GM12878 (cell line): Measurements from ENCODE around the gene CCDC12. TPM values are rescaled to one million over a fixed set of nuclear protein-coding genes. Genes with fewer than 3 reads are reported as not detected.

ENCODE experiments used
- ATAC-seq: fragments of 200-7000 bp; cut with Tn5 transposase; 3 replicates; pipeline ENCODE4 v1.9.1; 2020; ENCODE audit warnings: mild to moderate bottlenecking, moderate library complexity
- BruUV-seq: library from RNA; stranded (reverse); fragments of 400-500 nt; replicated peaks from 2 replicates; lab custom pipeline; 2021; lab: Mats Ljungman, UMichigan
- CTCF ChIA-PET: fragments of 300-600 bp; sonication (Branson Sonifier 250); formaldehyde crosslinking; extraction: SDS; loops from one replicate; lab custom pipeline; 2021; ENCODE audit warnings: inconsistent platforms; lab: Yijun Ruan, JAX
- POLR2A ChIA-PET: fragments of 350-600 bp; formaldehyde crosslinking; extraction: SDS; loops from one replicate; lab custom pipeline; 2021; ENCODE audit warnings: inconsistent platforms; lab: Charles Lee
- RAD21 ChIA-PET: fragments of 300-600 bp; sonication (Branson Sonifier 250); formaldehyde crosslinking; loops from one replicate; lab custom pipeline; 2023; ENCODE audit warnings: antibody characterized with exemption; ENCODE audit not compliant: unreplicated experiment; lab: Charles Lee
- SMC1A ChIA-PET: fragments of 300-600 bp; sonication (Branson Sonifier 250); formaldehyde crosslinking; loops from one replicate; lab custom pipeline; 2023; ENCODE audit not compliant: unreplicated experiment, uncharacterized antibody; lab: Charles Lee
- DNase-seq: peaks from one replicate; pipeline ENCODE4 v3.0.0-alpha.2; 2011; ENCODE audit warnings: low read depth, low spot score
- FAIRE-seq: peaks from 3 replicates; lab custom pipeline; 2011; peaks lifted over from hg19 to GRCh38; lab: Jason Lieb, UNC
- H2AFZ ChIP-seq: 2 replicates; pipeline ENCODE4 v1.6.0; 2011; ENCODE audit warnings: low read depth, low read length, control low read depth; ENCODE audit not compliant: control insufficient read depth
- H3K27ac ChIP-seq: 2 replicates; pipeline ENCODE4 v1.5.1; 2011; ENCODE audit warnings: control low read depth; ENCODE audit not compliant: control insufficient read depth, insufficient read depth
- H3K27me3 ChIP-seq, 2 experiments: replicated peaks in 1 of 2; 2 replicates each; pipeline versions ENCODE4 v1.6.0 to v1.6.1; 2011; ENCODE audit warnings: low read length in 1 of 2; ENCODE audit not compliant: control insufficient read depth in 2 of 2, insufficient read depth in 2 of 2
- H3K36me3 ChIP-seq, 2 experiments: 2 replicates each; pipeline ENCODE4 v1.5.1; 2011; ENCODE audit warnings: low read length in 1 of 2; ENCODE audit not compliant: control insufficient read depth in 2 of 2, insufficient read depth in 2 of 2
- H3K4me1 ChIP-seq: 2 replicates; pipeline ENCODE4 v1.6.1; 2011; ENCODE audit warnings: mild to moderate bottlenecking, low read length, moderate library complexity, mixed read lengths; ENCODE audit not compliant: control insufficient read depth, insufficient read depth
- H3K4me2 ChIP-seq: 2 replicates; pipeline ENCODE4 v1.6.0; 2011; ENCODE audit warnings: control low read depth; ENCODE audit not compliant: control insufficient read depth, insufficient read depth
- H3K4me3 ChIP-seq: fragments of 200-600 bp; sonication (generic); 2 replicates; pipeline ENCODE4 v1.5.1; 2016
- H3K79me2 ChIP-seq: 2 replicates; pipeline ENCODE4 v1.6.0; 2011; ENCODE audit warnings: low read length; ENCODE audit not compliant: control insufficient read depth, insufficient read depth
- H3K9ac ChIP-seq: 2 replicates; pipeline ENCODE4 v1.8.0; 2011; ENCODE audit warnings: low read length, control low read depth, mixed read lengths; ENCODE audit not compliant: control insufficient read depth, insufficient read depth
- H3K9me3 ChIP-seq: replicated peaks from 3 replicates; pipeline ENCODE4 v1.5.1; 2011; ENCODE audit warnings: mild to moderate bottlenecking, low read length; ENCODE audit not compliant: control insufficient read depth, insufficient read depth
- H4K20me1 ChIP-seq: 2 replicates; pipeline ENCODE4 v1.6.0; 2011; ENCODE audit not compliant: control insufficient read depth, insufficient read depth
- EZH2 ChIP-seq: IDR thresholded peaks from 2 replicates; pipeline ENCODE4 v1.6.1; 2012; ENCODE audit warnings: low read depth, mild to moderate bottlenecking, control low read depth, inconsistent platforms, low read length, borderline replicate concordance; ENCODE audit not compliant: control insufficient read depth
- HDAC6 ChIP-seq: fragments of 200-600 bp; sonication (generic); IDR thresholded peaks from one replicate; pipeline ENCODE4 v1.8.0; 2017; ENCODE audit warnings: antibody characterized with exemption; ENCODE audit not compliant: unreplicated experiment
- IRF4 ChIP-seq: IDR thresholded peaks from 2 replicates; pipeline ENCODE4 v1.6.1; 2011; ENCODE audit warnings: low read depth, low read length
- TARDBP ChIP-seq: IDR thresholded peaks from 2 replicates; pipeline ENCODE4 v1.6.1; 2016; ENCODE audit warnings: borderline replicate concordance
- WGBS: methylation state at CpG from one replicate; pipeline ENCODE4 v1.1.6; 2016; ENCODE audit warnings: low lambda C conversion rate; ENCODE audit not compliant: insufficient replicate concordance, insufficient coverage; ENCODE audit errors: missing lambda C conversion rate; 5-methylcytosine and 5-hydroxymethylcytosine counted together
- in situ Hi-C: fragments of 300-500 bp; cut with MboI; formaldehyde crosslinking; loops from 9 replicates; pipeline ENCODE4 v1.14.3; 2018; ENCODE audit warnings: mixed read lengths
- intact Hi-C: fragments of 100-400 bp; cut with micrococcal nuclease; formaldehyde crosslinking; loops from one replicate; pipeline ENCODE4 v1.14.2; 2022; ENCODE audit not compliant: unreplicated experiment
- polyA plus RNA-seq, 11 experiments: library from polyadenylated mRNA; depleted of rRNA in 4 of 11; unstranded in 6 of 11; stranded (reverse) in 5 of 11; fragments of >200 nt; fragmentation: Nextera tagmentation in 4 of 11; fragmentation: Illumina TruSeq in 1 of 11; extraction: Ambion mirVana in 4 of 11; extraction: Trizol in 1 of 11; gene quantifications; 1 replicate in 1 of 11; 2 replicates in 10 of 11; pipeline versions ENCODE4 v1.2.1 to v1.2.3, GENCODE V29; 2011 to 2016; ENCODE audit warnings: inconsistent platforms in 2 of 11, missing spikeins in 2 of 11, low read depth in 1 of 11
- total RNA-seq, 4 experiments: library from RNA; depleted of rRNA in 3 of 4; stranded (reverse); fragments of >200 nt in 3 of 4; fragmentation: Illumina TruSeq in 1 of 4; extraction: Trizol in 1 of 4; gene quantifications; 2 replicates each; pipeline versions ENCODE4 v1.2.1 to v1.2.3, GENCODE V29; 2013 to 2021
- TF ChIP-seq, protein P1 (sequence below): IDR thresholded peaks from 2 replicates; pipeline ENCODE4 v1.6.1; 2011; ENCODE audit warnings: mild to moderate bottlenecking, low read depth, low read length, moderate library complexity; ENCODE audit not compliant: insufficient replicate concordance

The CCDC12 gene
- total and polyA plus RNA-seq, 10 of the 15 experiments (the other 5 are each of a cell fraction or from before 2014, with no cell fraction given), result 9.2 to 91.4 (median 61.3) TPM

DNA sequence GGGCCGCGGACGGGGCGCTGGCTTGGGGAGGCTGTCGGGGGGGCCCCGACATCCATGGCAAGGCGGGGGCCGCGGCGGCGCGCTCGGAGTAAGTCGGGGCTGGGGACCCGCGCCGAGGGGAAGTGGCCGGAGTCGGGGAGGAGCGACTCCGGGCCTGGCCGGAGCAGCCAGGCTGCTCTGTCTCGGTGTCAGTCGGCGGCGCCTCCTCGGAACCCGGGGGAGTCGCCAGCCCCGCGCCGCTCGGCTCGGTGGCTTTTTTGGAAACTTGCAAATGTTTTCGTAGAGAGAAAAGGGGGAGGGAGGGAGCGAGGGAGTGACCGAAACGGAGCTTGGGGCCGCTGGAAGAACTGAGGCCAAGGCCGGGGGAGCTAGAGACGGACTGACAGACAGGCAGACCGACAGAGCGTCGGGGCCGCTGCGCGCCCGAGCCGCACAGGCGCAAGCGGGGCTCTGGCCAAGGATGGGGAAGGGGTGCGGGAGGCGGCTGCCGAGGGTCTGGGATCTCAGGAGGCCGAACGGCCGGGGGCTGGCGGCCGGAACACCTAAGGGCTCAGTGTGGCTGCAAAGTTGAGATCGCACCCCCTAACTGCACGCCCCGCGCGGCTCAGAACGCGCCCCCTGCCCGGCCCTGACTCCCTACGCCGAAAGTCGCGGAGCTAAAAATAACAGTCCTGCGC lies 94.0 kb downstream of the CCDC12 start:
- CTCF ChIA-PET, result interaction anchor here (0.7 kb wide), 1 partner anchor 13 kb away, joined by 3 read pairs; no protein-coding TSS in a partner anchor
- Histone ChIP-seq H3K4me1 (no peaks in the 10 kb centered on the region), H3K27ac (no peak overlapping the region), H3K9me3 (no peaks in the 10 kb centered on the region), H3K4me3 (peak overlapping the region; percentile 60), H2AFZ (no peak overlapping the region), H3K4me2 (peak overlapping the region; percentile 55; the same call in 1 of the 2 replicates), H4K20me1 (no peaks in the 10 kb centered on the region), H3K79me2 (no peaks in the 10 kb centered on the region), H3K27me3 (peaks cover 11 to 17% of the 10 kb centered on the region in 2 experiments), H3K36me3 (no peaks in the 10 kb centered on the region), H3K9ac (no peak overlapping the region)
- FAIRE-seq (no peak), ATAC-seq (peak; percentile 44), DNase-seq (no peak)
- in situ Hi-C loops, result no loop called here
- RAD21 ChIA-PET, result no interaction called here
- WGBS, result 13% methylated on average over 58 of the region's 72 CpGs
- intact Hi-C loops, result no loop called here
- TF ChIP-seq, protein P1, sequence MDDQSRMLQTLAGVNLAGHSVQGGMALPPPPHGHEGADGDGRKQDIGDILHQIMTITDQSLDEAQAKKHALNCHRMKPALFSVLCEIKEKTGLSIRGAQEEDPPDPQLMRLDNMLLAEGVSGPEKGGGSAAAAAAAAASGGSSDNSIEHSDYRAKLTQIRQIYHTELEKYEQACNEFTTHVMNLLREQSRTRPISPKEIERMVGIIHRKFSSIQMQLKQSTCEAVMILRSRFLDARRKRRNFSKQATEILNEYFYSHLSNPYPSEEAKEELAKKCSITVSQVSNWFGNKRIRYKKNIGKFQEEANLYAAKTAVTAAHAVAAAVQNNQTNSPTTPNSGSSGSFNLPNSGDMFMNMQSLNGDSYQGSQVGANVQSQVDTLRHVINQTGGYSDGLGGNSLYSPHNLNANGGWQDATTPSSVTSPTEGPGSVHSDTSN, result no peak
- TF ChIP-seq HDAC6 (peak; percentile 82), TARDBP (no peak), EZH2 (0 out of 2 replicates have a peak, but pooled peaks have one; percentile 14), IRF4 (no peak)
- BruUV-seq, result no TSS peak
- SMC1A ChIA-PET, result no interaction called here
- POLR2A ChIA-PET, result interaction anchor here (1.0 kb wide), 1 partner anchor 8 kb away, joined by 3 read pairs; no protein-coding TSS in a partner anchor
